Ovary (tissue), 3 donors: ENCODE data around the gene ARSD.

ENCODE experiments used
- CTCF ChIP-seq, 3 donors: fragments of 450-650 bp in 2 of 3; fragments of 200-600 bp in 1 of 3; IDR thresholded peaks; one replicate each; pipeline versions ENCODE4 v1.5.1 to v1.8.0; 2016 to 2022; ENCODE audit warnings: antibody characterized with exemption in 3 of 3, mild to moderate bottlenecking in 1 of 3
- POLR2A ChIP-seq: fragments of 450-650 bp; IDR thresholded peaks from one replicate; pipeline ENCODE4 v1.6.1; 2017; ENCODE audit warnings: antibody characterized with exemption, mild to moderate bottlenecking, moderate library complexity
- donor health status: DM: no; HTN: no; CAD: no.

- TF ChIP-seq POLR2A (no peak), CTCF (IDR thresholded peaks at IDR 0.05) (no peak)
Observed at GRCh38 chrX:2954541-2954940, 25.4 kb upstream of the ARSD start.
